Activated CD4-positive, alpha-beta T cell treated with anti-CD3 and anti-CD28 coated beads, Interleukin-2, amount 50 U/mL, for 16 hours (primary cell): ENCODE data around the gene COCH.

Experiments used
- DNase-seq: peaks from one replicate; pipeline ENCODE4 v3.0.0-alpha.2; 2020

The COCH gene

DNA sequence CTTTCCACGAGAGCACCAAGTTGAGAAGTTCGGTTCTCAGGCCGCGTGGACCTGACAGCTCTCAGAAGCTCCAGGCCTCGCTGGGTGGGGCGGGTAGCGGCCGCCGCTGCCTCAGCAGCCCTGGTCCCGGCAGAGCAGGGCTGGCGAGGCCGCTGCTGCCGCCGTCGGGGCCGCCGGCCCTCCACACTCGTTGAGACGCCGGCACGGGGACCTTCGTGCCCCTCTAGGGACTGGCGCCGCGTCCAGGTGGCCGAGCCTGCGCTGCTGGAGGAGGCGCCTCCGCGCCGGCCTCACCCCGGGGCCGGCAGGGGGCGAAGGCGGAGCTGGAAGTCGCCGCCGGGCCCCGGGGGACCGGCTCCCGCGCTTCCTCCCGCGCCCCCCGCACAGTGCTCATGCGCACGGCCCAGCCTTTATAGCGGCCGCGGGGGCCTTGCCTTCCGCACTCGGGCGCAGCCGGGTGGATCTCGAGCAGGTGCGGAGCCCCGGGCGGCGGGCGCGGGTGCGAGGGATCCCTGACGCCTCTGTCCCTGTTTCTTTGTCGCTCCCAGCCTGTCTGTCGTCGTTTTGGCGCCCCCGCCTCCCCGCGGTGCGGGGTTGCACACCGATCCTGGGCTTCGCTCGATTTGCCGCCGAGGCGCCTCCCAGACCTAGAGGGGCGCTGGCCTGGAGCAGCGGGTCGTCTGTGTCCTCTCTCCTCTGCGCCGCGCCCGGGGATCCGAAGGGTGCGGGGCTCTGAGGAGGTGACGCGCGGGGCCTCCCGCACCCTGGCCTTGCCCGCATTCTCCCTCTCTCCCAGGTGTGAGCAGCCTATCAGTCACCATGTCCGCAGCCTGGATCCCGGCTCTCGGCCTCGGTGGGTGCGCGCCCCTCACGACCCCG lies at the start of gene COCH:
COCH (plus strand) TSS at position 440 of the 879 bp plus-strand sequence; CDS start at position 820, 380 bp downstream.
- peak; percentile 11 for DNase-seq

DNA sequence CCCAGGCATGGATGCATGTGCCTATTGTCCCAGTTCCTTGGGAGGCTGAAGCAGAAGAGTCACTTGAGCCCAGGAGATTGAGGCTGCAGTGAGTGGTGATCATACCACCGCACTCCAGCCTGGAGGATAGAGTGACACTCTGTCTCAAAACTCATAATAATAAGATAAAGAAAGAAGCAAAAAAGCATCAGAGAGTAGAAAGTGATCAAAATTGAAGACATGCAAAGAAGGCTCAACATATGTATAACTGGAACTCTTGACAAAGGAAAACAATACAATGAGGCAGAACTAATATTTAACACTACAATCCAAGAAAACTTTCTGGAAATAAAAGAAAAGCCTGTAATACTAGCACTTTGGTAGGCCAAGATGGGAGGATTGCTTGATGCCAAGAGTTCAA lies 48.3 kb upstream of the COCH start:
- no peak for DNase-seq

DNA sequence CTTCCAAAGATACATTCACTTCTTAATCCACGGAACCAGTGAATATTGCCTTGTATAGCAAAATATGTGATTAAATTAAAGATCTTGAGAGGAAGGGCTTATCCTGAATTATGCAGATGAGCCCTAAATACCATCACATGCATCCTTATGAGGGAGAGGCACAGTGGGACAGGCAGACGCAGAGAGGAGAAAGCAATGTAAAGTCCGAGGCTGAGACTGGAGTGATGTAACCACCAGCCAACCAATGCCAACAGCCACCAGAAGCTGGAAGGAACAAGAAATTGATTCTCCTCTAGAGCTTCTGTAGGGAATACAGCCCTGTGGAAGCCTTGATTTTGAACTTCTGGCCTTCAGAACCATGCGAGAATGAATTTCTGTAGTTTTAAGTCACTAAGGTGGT lies 44.5 kb upstream of the COCH start:
- DNase-seq = no peak

DNA sequence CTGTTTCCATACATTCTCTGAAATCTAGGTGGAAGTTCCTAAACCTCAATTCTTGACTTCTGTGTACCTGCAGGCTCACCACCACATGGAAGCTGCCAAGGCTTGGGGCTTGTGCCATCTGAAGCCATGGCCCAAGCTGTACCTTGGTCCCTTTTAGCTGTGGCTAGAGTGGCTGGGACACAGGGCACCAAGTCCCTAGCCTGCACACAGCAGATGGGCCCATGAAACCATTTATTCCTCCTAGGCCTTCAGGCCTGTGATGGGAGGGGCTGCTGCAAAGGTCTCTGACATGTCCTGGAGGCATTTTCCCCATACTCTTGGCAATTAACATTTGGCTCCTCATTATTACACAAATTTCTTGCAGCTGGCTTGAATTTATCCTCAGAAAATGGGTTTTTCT lies 40.0 kb upstream of the COCH start:
- no peak for DNase-seq

DNA sequence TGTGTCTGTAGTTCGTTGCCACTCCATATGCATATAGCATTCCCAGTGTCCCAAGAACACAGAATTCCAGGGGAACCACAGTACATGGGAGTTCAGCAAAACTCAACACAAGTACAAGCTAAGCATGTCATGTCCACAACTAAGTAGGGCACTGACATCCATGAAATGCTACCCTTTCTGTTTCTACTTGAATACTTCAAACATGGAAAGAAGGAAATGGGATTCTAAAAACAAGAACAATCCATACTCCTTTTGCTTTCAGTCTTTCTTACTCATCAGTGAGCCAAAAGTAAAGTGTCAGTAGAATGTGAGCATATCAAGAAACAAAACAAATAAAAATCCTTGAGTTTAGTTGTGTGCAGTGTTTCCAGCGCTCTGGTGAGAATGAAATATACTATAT lies 36.0 kb upstream of the COCH start:
- DNase-seq = no peak

DNA sequence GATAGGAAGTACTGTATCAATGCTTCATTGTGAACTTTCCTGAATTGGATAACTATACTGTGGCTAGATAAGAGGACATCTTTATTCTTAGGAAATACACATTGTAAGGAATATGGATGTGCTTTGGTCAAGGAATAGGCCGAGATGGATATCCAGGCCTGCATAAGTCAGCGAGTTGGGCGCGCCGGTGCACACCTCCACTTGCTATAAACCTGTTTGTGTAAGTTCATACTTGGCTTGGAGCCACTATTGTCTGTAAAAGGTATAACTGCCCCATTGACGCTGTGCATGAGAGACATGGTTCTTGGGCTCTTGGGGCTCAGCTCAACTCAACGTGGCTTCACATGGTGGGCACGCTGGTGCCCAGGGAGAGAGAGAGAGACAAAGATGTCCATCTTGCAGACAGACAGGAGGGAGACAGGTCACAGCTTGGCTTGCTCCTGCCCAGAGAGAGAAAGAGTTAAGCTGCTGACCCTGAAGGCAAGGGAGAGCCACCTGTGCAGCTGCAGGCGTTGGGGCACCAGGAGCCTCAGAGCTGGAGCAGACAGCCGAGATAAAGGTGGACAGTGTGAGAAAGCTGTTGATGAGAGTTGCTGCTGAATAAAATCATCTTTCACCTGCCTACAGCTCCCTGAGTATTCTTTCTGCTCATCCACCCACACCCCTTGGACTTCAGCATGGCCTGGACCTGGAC lies 34.1 kb upstream of the COCH start:
- DNase-seq = no peak

DNA sequence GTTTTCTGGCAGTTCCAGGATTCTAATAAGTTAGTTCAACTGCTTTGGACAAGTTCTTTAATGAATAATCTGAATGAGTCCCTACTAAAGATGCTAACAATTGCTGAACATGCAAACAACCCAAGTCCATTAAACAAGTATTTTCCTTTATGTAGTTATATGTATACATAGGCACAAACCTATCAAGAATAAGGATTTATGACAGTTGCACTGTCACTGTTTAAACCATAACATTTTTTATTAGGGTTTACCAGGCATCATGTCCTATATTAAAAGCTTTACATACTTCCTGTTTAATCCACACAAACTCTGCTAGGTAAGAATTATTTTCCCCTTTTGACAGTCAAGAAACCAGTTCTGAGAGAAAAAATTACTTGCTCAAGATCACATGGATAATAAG lies 31.9 kb upstream of the COCH start:
- DNase-seq = no peak

DNA sequence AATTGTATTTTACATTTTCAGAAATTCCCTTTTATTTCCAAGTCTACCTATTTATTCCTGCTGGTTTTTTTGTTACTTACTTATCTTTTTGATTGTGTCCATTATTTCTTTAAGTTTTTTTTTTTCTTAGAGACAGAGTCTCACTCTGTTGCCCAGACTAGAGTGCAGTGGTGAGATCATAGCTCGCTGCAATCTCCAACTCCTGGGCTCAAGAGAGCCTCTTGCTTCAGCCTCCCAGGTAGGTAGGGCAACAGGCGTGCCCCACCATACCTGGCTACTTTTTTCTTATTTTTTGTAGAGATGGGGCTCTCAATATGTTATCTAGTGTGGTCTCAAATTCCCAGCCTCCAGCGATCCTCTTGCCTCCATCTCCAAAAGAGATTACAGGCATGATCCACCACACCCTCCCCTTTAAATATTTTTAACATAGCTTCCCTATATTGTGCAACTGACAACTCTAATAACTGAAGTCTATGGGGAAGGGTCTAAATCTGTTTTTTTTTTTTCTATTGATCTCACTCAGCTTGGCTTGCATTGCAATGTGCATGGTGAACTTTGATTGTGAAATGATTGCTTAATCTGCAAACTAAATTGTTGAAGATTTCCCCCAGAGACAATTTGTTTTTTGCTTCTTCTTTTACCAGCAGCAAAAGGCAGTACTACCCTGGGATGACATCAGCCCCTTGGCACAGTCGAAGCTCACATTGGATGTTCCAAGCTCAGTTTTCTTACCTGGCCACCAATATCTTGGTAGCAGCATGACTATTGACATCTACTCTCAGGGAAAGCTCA lies 25.7 kb upstream of the COCH start:
- DNase-seq = no peak

DNA sequence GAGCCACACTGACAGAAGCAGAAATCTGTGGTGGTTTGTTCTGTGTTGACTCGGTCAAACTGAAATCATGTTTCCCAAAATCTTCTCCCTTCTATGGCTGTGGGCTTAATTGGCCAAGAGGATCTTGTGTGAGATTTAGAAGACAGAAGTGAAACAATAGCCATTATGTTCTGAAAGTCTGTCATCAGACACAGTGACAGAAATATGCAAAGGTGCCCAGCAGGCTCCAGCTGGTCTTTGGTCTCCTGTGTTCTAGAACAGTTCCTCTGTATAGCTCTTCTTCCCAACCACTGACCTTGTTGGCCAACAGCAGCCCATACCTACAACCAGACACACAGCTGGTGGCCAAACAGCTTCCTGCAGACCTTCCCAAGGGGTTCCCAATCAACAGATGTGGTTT lies 25.0 kb upstream of the COCH start:
- no peak for DNase-seq

DNA sequence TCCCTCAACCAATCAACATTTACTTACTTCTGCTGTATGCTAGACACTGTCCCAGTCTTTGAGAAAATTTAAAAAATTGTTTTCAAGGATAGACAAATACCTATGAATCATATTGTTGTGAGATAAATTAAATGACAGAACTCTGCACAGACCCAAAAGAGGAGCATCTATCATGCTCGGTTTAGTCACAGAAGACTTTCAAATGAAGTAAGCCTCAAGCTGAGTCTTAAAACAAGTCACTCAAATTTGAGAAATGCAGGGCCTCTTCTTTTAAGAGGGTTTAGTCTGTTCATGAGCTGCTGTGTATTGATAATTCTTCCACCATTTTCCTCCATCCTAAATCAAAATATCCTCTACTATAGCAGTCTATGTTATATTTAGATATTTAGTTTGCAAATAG lies 24.4 kb upstream of the COCH start:
- no peak for DNase-seq

DNA sequence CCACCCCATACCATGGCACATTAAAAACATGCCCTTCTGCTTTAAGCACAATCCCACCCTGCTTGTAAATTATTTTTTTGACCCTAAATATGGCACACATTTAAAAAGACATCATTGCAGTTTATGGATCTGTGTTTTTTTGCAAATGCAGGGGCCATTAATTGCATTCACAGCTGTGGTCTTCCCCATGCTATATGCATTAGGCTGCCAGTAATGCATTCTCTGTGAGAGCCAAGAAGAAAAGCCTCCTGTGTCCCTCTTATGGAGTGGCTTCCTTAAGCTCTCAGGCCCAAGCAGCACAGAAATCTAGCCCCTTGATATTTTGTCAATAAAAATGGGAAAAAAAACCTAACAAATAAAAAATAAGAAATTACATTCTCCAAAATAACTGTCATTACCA lies 20.4 kb upstream of the COCH start:
- no peak for DNase-seq

DNA sequence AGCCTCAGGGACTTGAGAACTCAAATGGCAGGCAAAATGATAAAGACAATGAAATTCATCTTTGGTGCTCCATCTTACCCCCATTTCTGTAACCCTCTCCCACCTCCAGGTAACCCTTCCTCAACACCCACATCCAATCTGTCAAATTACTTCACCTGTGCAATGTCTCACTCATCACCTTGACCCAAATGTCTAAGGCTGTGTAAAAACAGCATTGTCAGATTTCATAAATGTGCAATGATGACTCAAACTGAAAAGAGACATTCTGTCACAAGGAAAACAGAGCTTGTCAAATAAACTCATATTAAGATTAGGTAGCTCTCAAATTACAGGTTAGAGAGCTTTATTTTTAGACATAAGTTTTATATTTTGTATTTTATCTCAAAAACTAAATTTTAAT lies 19.9 kb upstream of the COCH start:
- peak; percentile 57 for DNase-seq

DNA sequence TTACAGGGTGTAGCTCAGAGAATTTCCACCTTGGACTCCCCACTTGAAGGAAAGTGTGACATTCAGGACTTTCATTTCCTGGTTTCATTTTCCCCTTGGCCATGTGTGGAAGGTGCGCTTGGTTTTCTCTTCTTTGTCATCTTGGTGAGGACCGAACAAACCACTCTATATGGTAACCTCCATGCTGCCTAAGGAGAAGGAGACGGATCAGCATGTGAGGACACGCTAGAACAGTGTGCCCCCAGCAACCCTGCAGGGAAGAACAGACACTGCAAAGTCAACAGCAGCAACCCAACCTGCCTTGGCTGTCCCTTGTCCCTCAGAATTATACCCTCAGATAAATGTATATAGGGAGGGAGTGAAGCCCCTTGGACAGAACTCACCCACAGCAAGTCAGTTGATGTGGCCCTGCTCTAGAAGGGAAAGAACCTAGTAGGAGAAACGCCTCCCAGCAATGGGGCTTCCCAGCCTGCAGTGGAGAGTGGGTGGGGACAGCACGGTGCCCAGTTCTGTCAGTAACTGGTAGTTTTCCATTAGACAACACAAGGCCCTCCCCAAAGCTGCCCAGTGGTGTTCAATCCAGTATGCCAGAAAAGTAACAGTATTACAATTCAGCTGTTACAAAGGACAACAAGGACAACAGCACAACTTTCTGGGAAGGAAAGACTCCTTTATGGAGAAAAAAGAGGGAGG lies 18.9 kb upstream of the COCH start:
- no peak for DNase-seq

DNA sequence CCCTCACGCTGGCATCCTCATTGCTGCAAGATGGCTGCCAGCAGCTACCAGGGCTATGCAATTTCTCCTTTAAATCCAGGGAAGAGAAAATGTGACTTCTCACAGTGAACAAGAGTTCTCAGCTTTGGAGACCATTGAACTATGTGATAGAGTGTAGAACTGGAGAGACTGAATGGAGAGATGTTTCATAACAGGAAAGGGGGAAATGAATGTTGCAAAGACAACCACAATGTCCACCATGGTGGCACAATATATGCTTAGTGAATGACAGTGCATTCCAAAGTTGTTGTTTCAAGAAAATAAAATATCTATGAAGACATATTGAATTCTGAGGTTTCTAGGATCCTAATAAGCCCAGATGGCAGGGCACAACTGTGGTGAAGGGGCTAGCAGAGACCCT lies 13.2 kb upstream of the COCH start:
- DNase-seq = no peak

DNA sequence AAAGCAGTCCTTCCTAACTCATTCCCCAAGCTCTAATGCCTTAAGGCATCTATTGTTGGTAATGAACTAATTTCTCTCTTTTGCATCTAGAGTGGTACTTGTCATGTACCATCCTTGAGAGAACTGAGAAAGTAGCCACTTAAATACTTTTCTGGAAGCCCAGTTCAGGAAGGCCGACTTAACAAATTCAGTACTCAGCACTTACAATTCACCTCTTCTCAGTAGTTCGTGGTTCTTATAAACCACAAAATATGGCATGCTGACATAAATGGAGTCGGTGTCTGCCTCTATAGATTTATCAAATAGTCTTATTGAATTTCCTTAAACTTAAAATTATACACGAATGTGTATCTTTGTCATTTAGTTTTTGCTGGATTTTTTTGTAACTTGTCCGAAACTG lies 9.4 kb upstream of the COCH start:
- no peak for DNase-seq

DNA sequence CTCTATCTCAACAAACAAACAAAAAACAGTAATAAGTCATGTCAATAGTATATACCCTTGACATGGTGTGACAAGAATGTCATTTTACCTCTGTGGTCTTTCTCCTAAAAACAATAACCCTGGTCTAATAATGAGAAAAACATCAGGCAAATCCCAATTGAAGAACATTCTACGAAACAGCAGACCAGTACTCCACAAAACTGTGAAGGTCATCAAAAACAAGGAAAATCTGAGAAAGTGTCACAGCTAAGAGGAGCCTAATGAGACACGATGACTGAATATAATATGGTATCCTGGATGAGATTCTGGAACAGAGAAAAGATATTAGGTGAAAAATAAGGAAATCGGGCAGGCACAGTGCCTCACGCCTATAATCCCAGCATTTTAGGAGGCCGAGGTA lies 5.6 kb upstream of the COCH start:
- no peak for DNase-seq

DNA sequence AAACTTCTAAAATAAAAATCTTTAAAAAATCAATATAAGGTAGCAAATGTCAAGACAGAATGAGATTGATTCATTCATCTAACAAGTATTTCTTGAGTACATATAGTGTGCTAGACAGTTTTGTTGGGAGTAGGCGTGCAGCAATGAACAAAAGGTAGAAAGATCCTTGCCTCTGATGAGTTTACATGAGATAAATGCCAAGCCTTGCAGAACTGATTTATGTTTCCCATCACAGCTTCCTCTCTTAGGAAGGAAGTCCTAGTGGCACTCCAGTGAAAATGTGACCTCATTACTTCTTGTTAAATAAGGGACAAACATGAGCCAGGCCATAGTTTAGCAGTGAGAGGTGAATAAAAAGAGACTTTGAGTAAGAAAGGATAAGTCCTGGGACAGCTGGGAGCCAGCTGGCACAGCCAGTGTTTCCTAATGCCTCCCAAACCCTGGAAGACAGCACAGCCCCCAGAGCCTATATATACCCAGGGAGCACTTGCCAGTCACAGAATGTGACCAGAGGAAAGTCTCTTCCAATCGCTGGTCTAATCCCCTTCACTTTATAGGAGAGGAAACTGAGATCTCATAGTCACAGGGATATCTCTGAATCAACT lies 4.7 kb upstream of the COCH start:
- no peak for DNase-seq

DNA sequence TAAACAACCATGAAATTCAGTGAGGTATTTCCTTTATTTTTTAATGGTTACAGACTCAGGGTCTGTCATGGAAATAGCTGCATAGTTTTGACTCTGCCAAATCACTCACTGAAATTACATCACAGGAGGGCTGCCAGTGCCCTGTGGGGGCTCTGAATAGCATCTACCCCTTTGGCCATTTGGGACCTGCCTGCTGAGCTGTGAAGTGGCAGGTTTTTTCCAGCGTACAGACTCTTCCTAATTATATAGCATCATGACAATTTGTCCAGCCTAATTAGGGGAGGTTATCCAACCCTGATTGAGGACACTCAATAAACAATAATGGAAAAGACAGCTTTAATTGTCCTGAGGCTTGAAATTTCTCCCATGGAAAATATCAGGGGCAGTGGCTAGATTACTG lies 1.8 kb upstream of the COCH start:
- no peak for DNase-seq

DNA sequence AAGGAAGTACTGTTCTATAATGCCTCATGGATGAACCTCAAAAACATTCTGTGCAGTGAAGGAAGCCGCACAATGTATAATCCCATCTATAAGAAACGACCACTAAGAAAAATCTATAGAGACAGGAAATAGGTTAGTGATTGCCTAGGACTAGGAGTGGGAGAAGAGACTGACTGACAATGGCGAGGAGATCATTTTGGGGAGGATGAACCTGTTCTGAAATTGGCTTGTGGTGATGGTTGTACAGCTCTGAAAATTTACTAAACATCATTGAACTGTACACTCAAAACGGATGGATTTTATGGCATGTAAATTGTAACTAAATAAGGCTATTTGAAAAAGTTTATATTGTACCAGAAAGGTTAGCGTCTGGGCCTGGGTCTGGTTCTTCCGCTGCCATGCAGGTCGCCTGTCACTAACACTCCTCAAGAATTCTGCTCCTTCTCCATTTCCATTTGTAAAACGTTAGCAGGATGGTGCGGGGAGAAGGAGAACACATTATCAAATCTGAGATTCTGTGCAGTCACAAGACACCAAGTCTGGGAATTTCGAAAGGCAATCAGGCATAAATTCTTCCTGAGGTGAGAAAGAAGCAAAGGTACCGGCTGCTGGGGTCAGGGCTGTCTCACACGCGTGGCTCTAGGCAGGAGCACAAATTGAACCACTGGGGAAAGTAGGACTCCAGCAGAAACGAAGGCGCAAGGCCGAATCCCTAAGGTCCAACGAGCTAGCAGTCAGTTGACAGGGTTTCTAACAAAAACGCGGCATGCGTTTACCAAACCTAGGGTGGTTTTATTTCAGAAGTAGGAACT lies 845 bp upstream of the COCH start:
- no peak for DNase-seq

DNA sequence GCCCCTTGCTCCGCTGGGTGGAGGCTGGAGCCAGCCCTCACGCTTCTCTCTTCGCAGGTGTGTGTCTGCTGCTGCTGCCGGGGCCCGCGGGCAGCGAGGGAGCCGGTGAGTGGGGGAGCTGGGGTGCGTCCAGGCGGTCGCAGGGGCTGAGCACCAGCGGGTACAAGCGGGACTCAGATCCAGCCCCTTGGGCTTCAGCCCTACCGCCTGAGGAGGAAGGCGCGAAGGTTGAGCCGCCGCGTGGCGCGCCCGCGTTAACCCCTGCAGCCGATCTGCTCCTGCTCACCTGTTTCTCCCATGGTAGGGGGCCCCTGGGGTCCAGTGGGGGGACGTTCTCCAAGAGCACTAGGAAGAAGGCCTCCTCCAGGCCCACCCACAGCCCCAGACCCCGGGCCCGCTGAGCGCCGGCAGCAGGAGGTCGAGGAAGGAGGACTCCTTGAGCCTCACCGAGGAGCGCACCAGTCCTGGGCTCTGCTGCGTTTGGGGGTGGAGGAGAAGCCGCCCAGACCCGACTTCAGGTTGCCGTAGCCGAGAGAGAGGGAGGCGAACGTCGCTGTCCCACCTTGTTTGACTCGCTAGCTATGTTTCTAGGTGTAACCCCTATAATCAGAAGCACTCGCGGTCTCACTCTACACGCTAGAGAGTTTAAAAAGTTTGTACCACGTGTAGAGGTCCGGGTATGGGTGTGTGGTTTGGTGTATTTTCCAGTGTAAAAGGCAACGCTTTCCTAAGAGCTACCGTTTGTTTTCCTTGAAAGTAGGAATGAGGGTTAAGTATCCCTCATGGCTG lies 834 bp downstream of the COCH start:
- no peak for DNase-seq

DNA sequence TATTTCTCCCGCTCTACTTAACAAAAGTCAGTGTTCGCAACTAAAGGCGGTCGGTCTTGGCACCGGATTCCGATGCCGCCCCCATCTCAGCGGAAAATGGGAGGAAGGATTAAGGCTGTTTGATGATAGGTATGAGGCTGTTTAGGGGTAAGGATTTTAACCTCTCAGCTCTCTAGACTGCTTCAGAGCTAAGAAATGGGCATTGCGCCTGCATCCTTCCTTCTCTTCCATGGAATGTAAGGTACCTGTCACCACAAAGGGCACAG lies 1.4 kb downstream of the COCH start:
- DNase-seq = no peak
